Memory B cell (primary cell): Measurements from ENCODE around the gene TRIM9.

Experiments
- ATAC-seq: fragments of 150-1000 bp; cut with Tn5 transposase; 2 replicates; pipeline ENCODE4 v1.10.0; 2021; ENCODE audit warnings: low read depth, mild to moderate bottlenecking, moderate library complexity
- DNase-seq, 2 donors: peaks; one replicate each; pipeline ENCODE4 v3.0.0; 2022; ENCODE audit warnings: low spot score in 2 of 2
- H3K27ac Mint-ChIP-seq: one replicate; pipeline ENCODE4 v1.8.0; 2022; ENCODE audit warnings: mild to moderate bottlenecking, moderate library complexity, mixed read lengths
- H3K27me3 Mint-ChIP-seq: one replicate; pipeline ENCODE4 v1.8.0; 2022; ENCODE audit warnings: mixed read lengths
- H3K36me3 Mint-ChIP-seq: one replicate; pipeline ENCODE4 v1.8.0; 2022; ENCODE audit warnings: mild to moderate bottlenecking, mixed read lengths
- H3K4me1 Mint-ChIP-seq: one replicate; pipeline ENCODE4 v1.8.0; 2022; ENCODE audit warnings: mixed read lengths
- H3K4me3 Mint-ChIP-seq: one replicate; pipeline ENCODE4 v1.8.0; 2022; ENCODE audit warnings: mild to moderate bottlenecking, moderate library complexity, mixed read lengths
- H3K9me3 Mint-ChIP-seq: one replicate; pipeline ENCODE4 v1.8.0; 2022; ENCODE audit warnings: mixed read lengths

The TRIM9 gene

GRCh38 chr14:51081712-51082111 is 13.2 kb downstream of the TRIM9 start:
- H3K4me3 Mint-ChIP-seq, result no peak overlapping the region
- no peak overlapping the region for H3K27ac Mint-ChIP-seq
- H3K4me1 Mint-ChIP-seq, result peaks cover 9% of the 10 kb centered on the region

GRCh38 chr14:51081209-51081608 is 13.7 kb downstream of the TRIM9 start:
- H3K9me3 Mint-ChIP-seq, result no peaks in the 10 kb centered on the region
- no peak for DNase-seq
- H3K27ac Mint-ChIP-seq, result no peak overlapping the region
- peaks cover 12% of the 10 kb centered on the region for H3K27me3 Mint-ChIP-seq
- H3K4me1 Mint-ChIP-seq, result peaks cover 5% of the 10 kb centered on the region
- no peaks in the 10 kb centered on the region for H3K36me3 Mint-ChIP-seq
- no peak overlapping the region for H3K4me3 Mint-ChIP-seq
- ATAC-seq, result no peak

More at GRCh38 chr14:51081712-51082111, 13.2 kb downstream of the TRIM9 start:
- peaks cover 14% of the 10 kb centered on the region for H3K27me3 Mint-ChIP-seq
- no peaks in the 10 kb centered on the region for H3K36me3 Mint-ChIP-seq
- H3K9me3 Mint-ChIP-seq, result no peaks in the 10 kb centered on the region
- DNase-seq, result no peak
- ATAC-seq, result no peak

GRCh38 chr14:51080645-51081044 is 14.3 kb downstream of the TRIM9 start:
- no peaks in the 10 kb centered on the region for H3K36me3 Mint-ChIP-seq
- ATAC-seq (no peak), DNase-seq (no peak)
- H3K27me3 Mint-ChIP-seq, result peaks cover 13% of the 10 kb centered on the region
- no peak overlapping the region for H3K4me3 Mint-ChIP-seq
- H3K27ac Mint-ChIP-seq, result no peak overlapping the region
- peaks cover 5% of the 10 kb centered on the region for H3K4me1 Mint-ChIP-seq
- H3K9me3 Mint-ChIP-seq, result no peaks in the 10 kb centered on the region

GRCh38 chr14:51079489-51079888 is 15.4 kb downstream of the TRIM9 start:
- no peak for ATAC-seq

GRCh38 chr14:51079085-51079484 is 15.8 kb downstream of the TRIM9 start:
- H3K27ac Mint-ChIP-seq, result no peak overlapping the region
- DNase-seq (no peak), ATAC-seq (no peak)
- H3K4me3 Mint-ChIP-seq, result no peak overlapping the region
- H3K27me3 Mint-ChIP-seq, result peaks cover 15% of the 10 kb centered on the region
- H3K4me1 Mint-ChIP-seq, result peaks cover 5% of the 10 kb centered on the region
- H3K36me3 Mint-ChIP-seq, result no peaks in the 10 kb centered on the region
- no peaks in the 10 kb centered on the region for H3K9me3 Mint-ChIP-seq

More at GRCh38 chr14:51079489-51079888, 15.4 kb downstream of the TRIM9 start:
- no peaks in the 10 kb centered on the region for H3K36me3 Mint-ChIP-seq
- H3K4me3 Mint-ChIP-seq, result no peak overlapping the region
- peaks cover 15% of the 10 kb centered on the region for H3K27me3 Mint-ChIP-seq
- no peak for DNase-seq
- no peaks in the 10 kb centered on the region for H3K9me3 Mint-ChIP-seq
- H3K4me1 Mint-ChIP-seq, result peaks cover 5% of the 10 kb centered on the region
- H3K27ac Mint-ChIP-seq, result no peak overlapping the region

- ATAC-seq, result no peak
- H3K27me3 Mint-ChIP-seq, result peaks cover 15% of the 10 kb centered on the region
- no peaks in the 10 kb centered on the region for H3K4me1 Mint-ChIP-seq
- no peak overlapping the region for H3K27ac Mint-ChIP-seq
- no peaks in the 10 kb centered on the region for H3K36me3 Mint-ChIP-seq
- H3K9me3 Mint-ChIP-seq, result peaks cover 1% of the 10 kb centered on the region
- no peak for DNase-seq
- H3K4me3 Mint-ChIP-seq, result no peak overlapping the region
These were observed 20.1 kb downstream of the TRIM9 start for GRCh38 chr14:51074701-51075385.

- DNase-seq (no peak), ATAC-seq (no peak)
- no peaks in the 10 kb centered on the region for H3K36me3 Mint-ChIP-seq
- no peaks in the 10 kb centered on the region for H3K4me1 Mint-ChIP-seq
- H3K9me3 Mint-ChIP-seq, result peaks cover 1% of the 10 kb centered on the region
- H3K27me3 Mint-ChIP-seq, result peaks cover 14% of the 10 kb centered on the region
- no peak overlapping the region for H3K27ac Mint-ChIP-seq
- no peak overlapping the region for H3K4me3 Mint-ChIP-seq
These were observed 21.2 kb downstream of the TRIM9 start for GRCh38 chr14:51073731-51074130.

GRCh38 chr14:51072976-51073375 is 21.9 kb downstream of the TRIM9 start:
- no peaks in the 10 kb centered on the region for H3K36me3 Mint-ChIP-seq
- ATAC-seq, result no peak
- DNase-seq, result no peak
- peaks cover 1% of the 10 kb centered on the region for H3K9me3 Mint-ChIP-seq
- H3K4me1 Mint-ChIP-seq, result no peaks in the 10 kb centered on the region
- H3K4me3 Mint-ChIP-seq, result no peak overlapping the region
- H3K27ac Mint-ChIP-seq, result no peak overlapping the region
- peaks cover 14% of the 10 kb centered on the region for H3K27me3 Mint-ChIP-seq

- DNase-seq, result no peak
- Mint-ChIP-seq H3K36me3 (no peaks in the 10 kb centered on the region), H3K9me3 (peaks cover 1% of the 10 kb centered on the region), H3K4me1 (no peaks in the 10 kb centered on the region), H3K27ac (no peak overlapping the region), H3K4me3 (no peak overlapping the region), H3K27me3 (peaks cover 8% of the 10 kb centered on the region)
- ATAC-seq, result no peak
These were observed 23.0 kb downstream of the TRIM9 start for GRCh38 chr14:51071857-51072256.

GRCh38 chr14:51070726-51071125 is 24.2 kb downstream of the TRIM9 start:
- no peak overlapping the region for H3K27ac Mint-ChIP-seq
- no peak overlapping the region for H3K4me3 Mint-ChIP-seq
- H3K36me3 Mint-ChIP-seq, result no peaks in the 10 kb centered on the region
- ATAC-seq, result no peak
- DNase-seq, result no peak
- H3K9me3 Mint-ChIP-seq, result peaks cover 1% of the 10 kb centered on the region
- peaks cover 4% of the 10 kb centered on the region for H3K4me1 Mint-ChIP-seq
- H3K27me3 Mint-ChIP-seq, result peaks cover 6% of the 10 kb centered on the region

- Mint-ChIP-seq H3K9me3 (peaks cover 1% of the 10 kb centered on the region), H3K36me3 (no peaks in the 10 kb centered on the region), H3K27me3 (peaks cover 4% of the 10 kb centered on the region), H3K4me1 (peaks cover 4% of the 10 kb centered on the region), H3K27ac (no peak overlapping the region), H3K4me3 (no peak overlapping the region)
- no peak for ATAC-seq
- DNase-seq, result no peak
These were observed 25.9 kb downstream of the TRIM9 start for GRCh38 chr14:51069055-51069454.

GRCh38 chr14:51068268-51068667 is 26.6 kb downstream of the TRIM9 start:
- ATAC-seq, result no peak
- H3K27ac Mint-ChIP-seq, result no peak overlapping the region
- H3K9me3 Mint-ChIP-seq, result peaks cover 1% of the 10 kb centered on the region
- no peak for DNase-seq
- H3K4me3 Mint-ChIP-seq, result no peak overlapping the region
- H3K4me1 Mint-ChIP-seq, result peaks cover 4% of the 10 kb centered on the region
- peaks cover 4% of the 10 kb centered on the region for H3K27me3 Mint-ChIP-seq
- no peaks in the 10 kb centered on the region for H3K36me3 Mint-ChIP-seq

- no peak overlapping the region for H3K4me3 Mint-ChIP-seq
- H3K36me3 Mint-ChIP-seq, result peaks cover 7% of the 10 kb centered on the region
- no peak overlapping the region for H3K27ac Mint-ChIP-seq
- ATAC-seq (no peak), DNase-seq (no peak)
- H3K27me3 Mint-ChIP-seq, result peaks cover 2% of the 10 kb centered on the region
- peaks cover 4% of the 10 kb centered on the region for H3K4me1 Mint-ChIP-seq
- H3K9me3 Mint-ChIP-seq, result peaks cover 8% of the 10 kb centered on the region
These were observed 27.6 kb downstream of the TRIM9 start for GRCh38 chr14:51067295-51067694.

- no peak for DNase-seq
- Mint-ChIP-seq H3K36me3 (peaks cover 7% of the 10 kb centered on the region), H3K9me3 (peaks cover 9% of the 10 kb centered on the region), H3K27ac (no peak overlapping the region), H3K27me3 (peaks cover 2% of the 10 kb centered on the region), H3K4me3 (no peak overlapping the region), H3K4me1 (peaks cover 4% of the 10 kb centered on the region)
- ATAC-seq, result no peak
These were observed 28.3 kb downstream of the TRIM9 start for GRCh38 chr14:51066576-51066975.

GRCh38 chr14:51059032-51059431 is 35.9 kb downstream of the TRIM9 start:
- ATAC-seq, result no peak
- peaks cover 9% of the 10 kb centered on the region for H3K36me3 Mint-ChIP-seq
- no peak overlapping the region for H3K4me3 Mint-ChIP-seq

More at GRCh38 chr14:51059032-51059431, 35.9 kb downstream of the TRIM9 start:
- H3K4me1 Mint-ChIP-seq, result no peaks in the 10 kb centered on the region
- H3K27me3 Mint-ChIP-seq, result peaks cover 3% of the 10 kb centered on the region
- no peak overlapping the region for H3K27ac Mint-ChIP-seq
- H3K9me3 Mint-ChIP-seq, result peaks cover 9% of the 10 kb centered on the region
- no peak for DNase-seq
